Keratinocyte (primary cell): ENCODE measurements around the gene ZFYVE21.

Source experiments
- CTCF ChIP-seq, 3 experiments: IDR thresholded peaks in 1 of 3; conservative IDR thresholded peaks in 1 of 3; optimal IDR thresholded peaks in 1 of 3; 2 replicates in 2 of 3; 3 replicates in 1 of 3; pipeline versions ENCODE3 to v1.5.1; 2011; ENCODE audit warnings: low read length in 3 of 3, mild to moderate bottlenecking in 3 of 3, moderate library complexity in 2 of 3, control low read depth in 1 of 3, inconsistent platforms in 1 of 3; ENCODE audit not compliant: insufficient read depth in 2 of 3; ENCODE audit errors: extremely low read depth in 1 of 3
- EZH2 ChIP-seq: IDR thresholded peaks from one replicate; pipeline ENCODE4 v1.6.1; 2012; ENCODE audit warnings: inconsistent platforms, mild to moderate bottlenecking, low read length, moderate library complexity

GRCh38 chr14:103731916-103732867 lies 16.6 kb downstream of the ZFYVE21 start:
- TF ChIP-seq CTCF (optimal IDR thresholded peaks at IDR 0.05 in 1 of 3, IDR thresholded peaks at IDR 0.05 in 1 of 3, conservative IDR thresholded peaks at IDR 0.05 in 1 of 3; ENCODE audit: extremely low read depth in 1 of 3, insufficient read depth in 2 of 3, low read length in 3 of 3) (no peak), EZH2 (no peak)
